Stimulated activated CD8-positive, alpha-beta memory T cell treated with anti-CD3 and anti-CD28 coated beads, Interleukin-15, amount 100 ng/mL, for 24 hours (primary cell): ENCODE data around the gene PCGF2.
"Not testable (repeated sequence)": the region's sequence is repeated elsewhere in the genome, so short reads cannot be mapped to it uniquely, and the experiment has no call there.

Experiments
- DNase-seq: peaks from one replicate; pipeline ENCODE4 v3.0.0-alpha.2; 2020; ENCODE audit warnings: low read depth

Gene PCGF2

GRCh38 chr17:38748149-38748891 lies at the start of gene PCGF2:
TSS of gene PCGF2 (minus strand) at chr17:38748336. CDS start at chr17:38740402, 7,934 bp downstream.
- DNase-seq: no peak

- DNase-seq: no peak
These were observed 49.7 kb upstream of the PCGF2 start for GRCh38 chr17:38797828-38798227.

- no peak for DNase-seq
These were observed 49.0 kb upstream of the PCGF2 start for GRCh38 chr17:38797158-38797490.

- DNase-seq: no peak
These were observed 48.5 kb upstream of the PCGF2 start for GRCh38 chr17:38796451-38797157.

GRCh38 chr17:38794221-38794620 lies 46.1 kb upstream of the PCGF2 start:
- DNase-seq: no peak

GRCh38 chr17:38791162-38791561 lies 43.0 kb upstream of the PCGF2 start:
- no peak for DNase-seq

GRCh38 chr17:38790148-38790707 lies 42.1 kb upstream of the PCGF2 start:
- not testable (repeated sequence) for DNase-seq

GRCh38 chr17:38789185-38789584 lies 41.0 kb upstream of the PCGF2 start:
- DNase-seq: no peak

- DNase-seq: not testable (repeated sequence)
These were observed 39.9 kb upstream of the PCGF2 start for GRCh38 chr17:38787999-38788398.

GRCh38 chr17:38786372-38786771 lies 38.2 kb upstream of the PCGF2 start:
- no peak for DNase-seq

- no peak for DNase-seq
These were observed 35.1 kb upstream of the PCGF2 start for GRCh38 chr17:38783227-38783626.

GRCh38 chr17:38779965-38780752 lies 32.0 kb upstream of the PCGF2 start:
- no peak for DNase-seq

- DNase-seq: no peak
These were observed 29.6 kb upstream of the PCGF2 start for GRCh38 chr17:38777641-38778250.

GRCh38 chr17:38773258-38773657 lies 25.1 kb upstream of the PCGF2 start:
- DNase-seq: no peak

- no peak for DNase-seq
These were observed 20.3 kb upstream of the PCGF2 start for GRCh38 chr17:38768417-38768816.

GRCh38 chr17:38766341-38766740 lies 18.2 kb upstream of the PCGF2 start:
- no peak for DNase-seq

- DNase-seq: no peak
These were observed 14.1 kb upstream of the PCGF2 start for GRCh38 chr17:38762231-38762630.

GRCh38 chr17:38761612-38762011 lies 13.5 kb upstream of the PCGF2 start:
- DNase-seq: no peak

GRCh38 chr17:38753071-38753506 lies 5.0 kb upstream of the PCGF2 start:
- DNase-seq: no peak

- peak; percentile 81 for DNase-seq
These were observed 4.4 kb upstream of the PCGF2 start, which contains the start of gene PSMB3 for GRCh38 chr17:38752308-38753070. TSS of gene PSMB3 (plus strand) at chr17:38752741. CDS start at chr17:38752827, 86 bp downstream.

- DNase-seq: peak; percentile 93
These were observed 3.7 kb upstream of the PCGF2 start for GRCh38 chr17:38751808-38752307.
